Islet precursor cell (in vitro differentiated cells): ENCODE data around the gene ZNF532.
"Not testable (repeated sequence)": the region's sequence is repeated elsewhere in the genome, so short reads cannot be mapped to it uniquely, and the experiment has no call there.

Experiments used
- DNase-seq: peaks from one replicate; pipeline ENCODE4 v3.0.0-alpha.2; 2018

ZNF532 gene

GRCh38 chr18:59011786-59012185, 147.1 kb downstream of the ZNF532 start:
- DNase-seq: no peak

- DNase-seq: no peak
Observed at GRCh38 chr18:59012815-59013705, 148.4 kb downstream of the ZNF532 start.

GRCh38 chr18:59013744-59014143, 149.1 kb downstream of the ZNF532 start:
- DNase-seq: no peak

GRCh38 chr18:59015531-59016152, 151.0 kb downstream of the ZNF532 start:
- DNase-seq: no peak

- DNase-seq: no peak
Observed at GRCh38 chr18:59021500-59021899, 156.8 kb downstream of the ZNF532 start.

GRCh38 chr18:59022167-59022945, 157.7 kb downstream of the ZNF532 start:
- DNase-seq: no peak

GRCh38 chr18:59024829-59025228, 160.2 kb downstream of the ZNF532 start:
- DNase-seq: no peak

- not testable (repeated sequence) for DNase-seq
Observed at GRCh38 chr18:59025532-59025931, 160.9 kb downstream of the ZNF532 start.

GRCh38 chr18:59026364-59026763, 161.7 kb downstream of the ZNF532 start:
- DNase-seq: no peak

- no peak for DNase-seq
Observed at GRCh38 chr18:59026831-59027410, 162.2 kb downstream of the ZNF532 start.

- no peak for DNase-seq
Observed at GRCh38 chr18:59029663-59030429, 165.2 kb downstream of the ZNF532 start.

GRCh38 chr18:59032308-59032707, 167.6 kb downstream of the ZNF532 start:
- no peak for DNase-seq

- no peak for DNase-seq
Observed at GRCh38 chr18:59033359-59033758, 168.7 kb downstream of the ZNF532 start.

GRCh38 chr18:59033974-59034373, 169.3 kb downstream of the ZNF532 start:
- no peak for DNase-seq

GRCh38 chr18:59035591-59035990, 170.9 kb downstream of the ZNF532 start:
- no peak for DNase-seq
